Fibroblast of lung (primary cell): ENCODE data around the gene UBL5.

Experiments used
- EZH2 ChIP-seq: IDR thresholded peaks from 2 replicates; pipeline ENCODE4 v1.5.1; 2012; ENCODE audit warnings: low read length, control low read depth, mild to moderate bottlenecking; ENCODE audit errors: missing control alignments
- TF ChIP-seq, protein P1 (sequence below), 2 donors: IDR thresholded peaks in 1 of 2; conservative IDR thresholded peaks in 1 of 2; 1 replicate in 1 of 2; 2 replicates in 1 of 2; pipeline ENCODE4 v1.5.1; 2011 to 2012; ENCODE audit warnings: low read length in 2 of 2, control low read depth in 1 of 2, inconsistent platforms in 1 of 2, low read depth in 1 of 2, mild to moderate bottlenecking in 1 of 2

DNA sequence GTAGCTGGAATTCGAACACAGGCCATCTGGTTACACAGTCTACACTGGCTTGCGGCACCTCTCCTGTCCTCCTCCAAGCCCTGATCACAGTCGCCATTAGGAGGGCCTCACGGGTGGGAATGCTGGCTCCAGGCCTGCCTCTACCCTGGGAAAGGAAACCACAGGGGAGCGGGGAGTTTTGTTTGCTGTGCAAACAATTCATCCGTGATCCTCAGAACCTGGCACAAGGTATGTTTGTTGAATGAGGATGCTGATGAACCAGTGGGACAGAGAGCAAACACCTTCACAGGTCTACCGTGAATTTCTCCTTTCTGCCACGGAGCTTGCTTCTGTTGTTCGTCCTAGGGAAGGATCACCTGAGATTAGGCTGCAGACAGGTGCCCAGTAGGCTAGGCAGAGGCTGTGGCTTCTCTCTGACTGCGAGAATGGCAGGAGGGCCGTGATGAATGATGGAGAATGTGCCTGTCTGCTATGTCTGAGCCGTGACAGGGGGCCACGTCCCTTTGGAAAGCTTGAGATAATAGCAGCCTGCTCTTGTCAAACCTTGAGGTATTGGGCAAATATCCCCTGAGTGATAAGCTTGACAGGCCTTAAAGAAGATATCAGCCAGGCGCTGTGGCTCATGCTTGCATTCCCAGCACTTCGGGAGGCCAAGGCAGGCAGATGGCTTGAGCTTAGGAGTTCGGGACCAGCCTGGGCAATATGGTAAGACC, 44.1 kb downstream of the UBL5 start:
- TF ChIP-seq, protein P1, sequence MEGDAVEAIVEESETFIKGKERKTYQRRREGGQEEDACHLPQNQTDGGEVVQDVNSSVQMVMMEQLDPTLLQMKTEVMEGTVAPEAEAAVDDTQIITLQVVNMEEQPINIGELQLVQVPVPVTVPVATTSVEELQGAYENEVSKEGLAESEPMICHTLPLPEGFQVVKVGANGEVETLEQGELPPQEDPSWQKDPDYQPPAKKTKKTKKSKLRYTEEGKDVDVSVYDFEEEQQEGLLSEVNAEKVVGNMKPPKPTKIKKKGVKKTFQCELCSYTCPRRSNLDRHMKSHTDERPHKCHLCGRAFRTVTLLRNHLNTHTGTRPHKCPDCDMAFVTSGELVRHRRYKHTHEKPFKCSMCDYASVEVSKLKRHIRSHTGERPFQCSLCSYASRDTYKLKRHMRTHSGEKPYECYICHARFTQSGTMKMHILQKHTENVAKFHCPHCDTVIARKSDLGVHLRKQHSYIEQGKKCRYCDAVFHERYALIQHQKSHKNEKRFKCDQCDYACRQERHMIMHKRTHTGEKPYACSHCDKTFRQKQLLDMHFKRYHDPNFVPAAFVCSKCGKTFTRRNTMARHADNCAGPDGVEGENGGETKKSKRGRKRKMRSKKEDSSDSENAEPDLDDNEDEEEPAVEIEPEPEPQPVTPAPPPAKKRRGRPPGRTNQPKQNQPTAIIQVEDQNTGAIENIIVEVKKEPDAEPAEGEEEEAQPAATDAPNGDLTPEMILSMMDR (conservative IDR thresholded peaks at IDR 0.05 in 1 of 2, IDR thresholded peaks at IDR 0.05 in 1 of 2; ENCODE audit: low read depth in 1 of 2, low read length in 2 of 2), result no peak
- no peak for TF ChIP-seq EZH2
